H1 (cell line): ENCODE data around the gene SNRPE. TPM values are rescaled to one million over a fixed set of nuclear protein-coding genes. Genes with fewer than 3 reads are reported as not detected.

Source experiments
- CTCF ChIA-PET: fragments of 300-600 bp; sonication (Branson Sonifier 250); formaldehyde crosslinking; loops from one replicate; lab custom pipeline; 2021; ENCODE audit not compliant: partially characterized antibody; lab: Charles Lee
- POLR2A ChIA-PET: fragments of 300-600 bp; sonication (Branson Sonifier 250); formaldehyde crosslinking; loops from one replicate; lab custom pipeline; 2021; ENCODE audit warnings: inconsistent platforms; ENCODE audit not compliant: partially characterized antibody; lab: Charles Lee
- DNase-seq, 2 experiments: peaks; one replicate each; pipeline versions ENCODE4 v3.0.0 to v3.0.0-alpha.2; 2010 to 2022; ENCODE audit warnings: low spot score in 2 of 2, low read depth in 1 of 2, mixed read lengths in 1 of 2
- FAIRE-seq: peaks from 2 replicates; lab custom pipeline; 2011; peaks lifted over from hg19 to GRCh38; lab: Jason Lieb, UNC
- H2AFZ ChIP-seq: 2 replicates; pipeline ENCODE4 v1.8.1; 2012; ENCODE audit warnings: low read length, inconsistent platforms
- H2AK5ac ChIP-seq: 2 replicates; pipeline ENCODE4 v1.6.1; 2013; ENCODE audit warnings: low read depth, low read length
- H2BK120ac ChIP-seq: replicated peaks from 2 replicates; pipeline ENCODE3; 2013; ENCODE audit warnings: low read depth, low read length, inconsistent platforms
- H2BK12ac ChIP-seq: 2 replicates; pipeline ENCODE4 v1.6.1; 2013; ENCODE audit warnings: low read depth, low read length
- H2BK15ac ChIP-seq: 2 replicates; pipeline ENCODE4 v1.6.1; 2013; ENCODE audit warnings: low read length
- H2BK20ac ChIP-seq: 2 replicates; pipeline ENCODE4 v1.6.1; 2013; ENCODE audit warnings: low read length
- H2BK5ac ChIP-seq: 2 replicates; pipeline ENCODE4 v1.6.1; 2013; ENCODE audit warnings: low read depth, low read length
- H3K14ac ChIP-seq: 2 replicates; pipeline ENCODE4 v1.6.1; 2013; ENCODE audit warnings: inconsistent platforms; ENCODE audit not compliant: insufficient read length
- H3K18ac ChIP-seq: 2 replicates; pipeline ENCODE4 v1.6.1; 2013; ENCODE audit warnings: low read length; ENCODE audit errors: extremely low read depth
- H3K23ac ChIP-seq: 2 replicates; pipeline ENCODE4 v1.6.1; 2013; ENCODE audit warnings: inconsistent platforms; ENCODE audit not compliant: insufficient read length
- H3K23me2 ChIP-seq: 2 replicates; pipeline ENCODE4 v1.6.1; 2013; ENCODE audit warnings: low read depth, low read length
- H3K27ac ChIP-seq: 2 replicates; pipeline ENCODE4 v1.6.1; 2011; ENCODE audit warnings: low read depth, low read length, inconsistent platforms
- H3K27me3 ChIP-seq, 4 experiments: replicated peaks in 1 of 4; 1 replicate in 1 of 4; 2 replicates in 3 of 4; pipeline versions ENCODE4 v1.6.1 to v1.8.1; 2011 to 2013; ENCODE audit warnings: low read length in 3 of 4, mild to moderate bottlenecking in 3 of 4, inconsistent platforms in 2 of 4, mixed read lengths in 2 of 4, moderate library complexity in 1 of 4; ENCODE audit not compliant: control insufficient read depth in 3 of 4, insufficient read depth in 3 of 4; ENCODE audit errors: extremely low read depth in 1 of 4
- H3K36me3 ChIP-seq, 4 experiments: 2 replicates each; pipeline versions ENCODE4 v1.6.1 to v1.8.1; 2011 to 2013; ENCODE audit warnings: mild to moderate bottlenecking in 4 of 4, low read length in 3 of 4, moderate library complexity in 2 of 4, control low read depth in 1 of 4, inconsistent platforms in 1 of 4; ENCODE audit not compliant: insufficient read depth in 4 of 4, control insufficient read depth in 2 of 4
- H3K4ac ChIP-seq: replicated peaks from 2 replicates; pipeline ENCODE3; 2013; ENCODE audit warnings: low read length, low read depth, mixed read lengths, inconsistent platforms; ENCODE audit not compliant: insufficient read length
- H3K4me1 ChIP-seq, 4 experiments: replicated peaks in 1 of 4; 1 replicate in 1 of 4; 2 replicates in 3 of 4; pipeline versions ENCODE4 v1.6.1 to v1.8.1; 2011 to 2013; ENCODE audit warnings: low read length in 3 of 4, inconsistent platforms in 2 of 4, mixed read lengths in 1 of 4; ENCODE audit not compliant: insufficient read depth in 4 of 4, control insufficient read depth in 3 of 4
- H3K4me2 ChIP-seq, 2 experiments: 2 replicates each; pipeline versions ENCODE4 v1.6.1 to v1.8.1; 2011 to 2013; ENCODE audit warnings: low read depth in 2 of 2, low read length in 2 of 2, control low read depth in 1 of 2, inconsistent platforms in 1 of 2, mild to moderate bottlenecking in 1 of 2; ENCODE audit not compliant: insufficient read depth in 1 of 2
- H3K4me3 ChIP-seq, 4 experiments: fragments of 200-600, 300-600 bp in 1 of 4; sonication (generic), shearing (Covaris generic), sonication (Bioruptor Twin) in 1 of 4; 2 replicates each; pipeline versions ENCODE4 v1.5.1 to v1.8.1; 2011 to 2016; ENCODE audit warnings: low read length in 4 of 4, low read depth in 3 of 4, control low read depth in 2 of 4, inconsistent platforms in 2 of 4, mild to moderate bottlenecking in 2 of 4, mixed read lengths in 1 of 4, moderate library complexity in 1 of 4; ENCODE audit not compliant: insufficient read depth in 2 of 4; ENCODE audit errors: extremely low read depth in 1 of 4
- H3K56ac ChIP-seq: replicated peaks from 2 replicates; pipeline ENCODE3; 2013; ENCODE audit warnings: low read depth, mild to moderate bottlenecking, mixed read lengths, low read length, inconsistent platforms; ENCODE audit not compliant: insufficient read length
- H3K79me1 ChIP-seq: 2 replicates; pipeline ENCODE4 v1.6.1; 2013; ENCODE audit warnings: low read depth, low read length, control low read depth
- H3K79me2 ChIP-seq, 2 experiments: 2 replicates each; pipeline versions ENCODE4 v1.6.1 to v1.8.1; 2012 to 2013; ENCODE audit warnings: low read length in 2 of 2, mild to moderate bottlenecking in 2 of 2, inconsistent platforms in 1 of 2; ENCODE audit not compliant: insufficient read depth in 2 of 2, control insufficient read depth in 1 of 2
- H3K9ac ChIP-seq, 4 experiments: replicated peaks in 1 of 4; 1 replicate in 1 of 4; 2 replicates in 3 of 4; pipeline versions ENCODE4 v1.6.1 to v1.8.1; 2011 to 2013; ENCODE audit warnings: low read depth in 3 of 4, low read length in 3 of 4, control low read depth in 2 of 4, mild to moderate bottlenecking in 2 of 4, moderate library complexity in 2 of 4, inconsistent platforms in 1 of 4; ENCODE audit errors: extremely low read depth in 1 of 4
- H3K9me3 ChIP-seq, 2 experiments: 2 replicates each; pipeline versions ENCODE4 v1.6.1 to v1.8.1; 2012 to 2013; ENCODE audit warnings: mild to moderate bottlenecking in 2 of 2, moderate library complexity in 2 of 2, control low read depth in 1 of 2, inconsistent platforms in 1 of 2, low read depth in 1 of 2, low read length in 1 of 2, mixed read lengths in 1 of 2; ENCODE audit not compliant: insufficient read depth in 2 of 2
- H4K20me1 ChIP-seq, 2 experiments: replicated peaks in 1 of 2; 2 replicates each; pipeline versions ENCODE3 to v1.8.1; 2011 to 2013; ENCODE audit warnings: inconsistent platforms in 2 of 2, low read length in 2 of 2, mild to moderate bottlenecking in 1 of 2; ENCODE audit not compliant: insufficient read depth in 2 of 2, control insufficient read depth in 1 of 2
- H4K5ac ChIP-seq: 2 replicates; pipeline ENCODE4 v1.6.1; 2013; ENCODE audit warnings: low read length, low read depth, mixed read lengths, inconsistent platforms; ENCODE audit not compliant: insufficient read length
- H4K8ac ChIP-seq: 2 replicates; pipeline ENCODE4 v1.8.0; 2013; ENCODE audit warnings: mild to moderate bottlenecking, moderate library complexity, low read length, inconsistent platforms; ENCODE audit not compliant: insufficient read depth; ENCODE audit errors: extremely low read depth
- H4K91ac ChIP-seq: replicated peaks from 2 replicates; pipeline ENCODE3; 2013; ENCODE audit warnings: low read length, mixed read lengths, inconsistent platforms; ENCODE audit not compliant: insufficient read length
- GABPA ChIP-seq: IDR thresholded peaks from 2 replicates; pipeline ENCODE4 v1.6.1; 2011; ENCODE audit warnings: mild to moderate bottlenecking, low read length, moderate library complexity, borderline replicate concordance; ENCODE audit not compliant: insufficient read depth
- WGBS, 2 experiments: shearing (Covaris generic) in 1 of 2; methylation state at CpG; one replicate each; pipeline versions ENCODE4 v1.1.6 to v1.1.7; 2013 to 2015; ENCODE audit warnings: low lambda C conversion rate in 2 of 2, mixed read lengths in 2 of 2, inconsistent platforms in 1 of 2, low coverage in 1 of 2, missing lambda C conversion rate in 1 of 2; ENCODE audit not compliant: insufficient replicate concordance in 2 of 2, insufficient coverage in 1 of 2, insufficient read length in 1 of 2; ENCODE audit errors: extremely low coverage in 1 of 2, missing lambda C conversion rate in 1 of 2; 5-methylcytosine and 5-hydroxymethylcytosine counted together
- polyA plus RNA-seq, 7 experiments: library from polyadenylated mRNA; depleted of rRNA in 3 of 7; stranded (reverse) in 5 of 7; unstranded in 2 of 7; fragments of >200 nt in 5 of 7; fragments of 200-250 nt in 2 of 7; gene quantifications; 1 replicate in 5 of 7; 2 replicates in 1 of 7; 4 replicates in 1 of 7; pipeline versions ENCODE4 v1.2.1 to v1.2.3, GENCODE V29; 2011 to 2013; ENCODE audit warnings: missing spikeins in 2 of 7, mixed read lengths in 2 of 7
- total RNA-seq: library from RNA; stranded (reverse); fragmentation: NEBNext Ultra II Directional; extraction: Animal tissue kit (Norgen Biotek cat#: 25700); gene quantifications from 2 replicates; pipeline ENCODE4 v1.2.1, GENCODE V29; 2021

SNRPE gene
- total and polyA plus RNA-seq, 2 of the 8 experiments (the other 6 are each of a cell fraction or from before 2014, with no cell fraction given): 416 to 461 TPM

DNA sequence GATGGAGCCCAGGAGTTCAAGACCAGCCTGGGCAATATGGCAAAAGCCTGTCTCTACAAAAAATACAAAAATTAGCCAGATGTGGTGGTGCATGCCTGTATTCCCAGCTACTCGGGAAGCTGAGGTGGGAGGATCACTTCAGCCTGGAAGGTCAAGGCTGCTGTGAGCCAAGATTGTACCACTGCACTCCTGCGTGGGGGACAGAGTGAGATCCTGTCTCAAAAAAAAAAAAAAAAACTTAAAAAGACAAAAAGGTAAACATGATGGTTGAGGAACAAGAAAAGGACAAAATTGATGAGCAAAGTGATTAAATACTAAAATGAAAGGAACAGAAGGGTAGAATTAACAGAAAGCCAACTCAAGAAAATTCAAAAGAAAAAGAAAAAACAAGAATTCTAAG is 30.6 kb downstream of the SNRPE start:
- no peak for TF ChIP-seq GABPA
- no peaks in the 10 kb centered on the region for H3K4me1 ChIP-seq
- H3K79me1 ChIP-seq: no peaks in the 10 kb centered on the region
- H3K9ac ChIP-seq: no peak overlapping the region
- peaks cover 4 to 9% of the 10 kb centered on the region in 2 experiments; a peak in 2 of 4 replicates for H3K9me3 ChIP-seq
- POLR2A ChIA-PET: interaction anchor here (1.1 to 1.4 kb wide), 2 partner anchors 20 to 188 kb away, joined by 3 to 4 read pairs; no protein-coding TSS in a partner anchor
- CTCF ChIA-PET: interaction anchor here (1.1 to 1.4 kb wide), 2 partner anchors 21 to 249 kb away, joined by 3 to 4 read pairs; no protein-coding TSS in a partner anchor
- no peak overlapping the region for H3K56ac ChIP-seq
- no peak overlapping the region for H3K18ac ChIP-seq
- no peak for DNase-seq
- no peak overlapping the region for H2BK120ac ChIP-seq
- WGBS, 2 experiments: 94% methylated on average over 2 of the region's 2 CpGs; no CpG with 5 or more reads in 1 of the 2 experiments
- no peaks in the 10 kb centered on the region for H4K20me1 ChIP-seq
- H4K5ac ChIP-seq: no peak overlapping the region
- H3K27me3 ChIP-seq: no peaks in the 10 kb centered on the region
- no peak overlapping the region for H4K8ac ChIP-seq
- H3K4ac ChIP-seq: no peak overlapping the region
- no peak overlapping the region for H2BK12ac ChIP-seq
- H2AFZ ChIP-seq: no peak overlapping the region
- H3K36me3 ChIP-seq: no peaks in the 10 kb centered on the region; a peak in 1 of 8 replicates
- H3K27ac ChIP-seq: no peak overlapping the region
- no peaks in the 10 kb centered on the region for H3K23me2 ChIP-seq
- no peak overlapping the region for H3K14ac ChIP-seq
- H2BK5ac ChIP-seq: no peak overlapping the region
- H2BK20ac ChIP-seq: no peak overlapping the region
- no peak for FAIRE-seq
- no peak overlapping the region for H3K4me2 ChIP-seq
- no peak overlapping the region for H3K4me3 ChIP-seq
- H2AK5ac ChIP-seq: no peak overlapping the region
- H3K79me2 ChIP-seq: no peaks in the 10 kb centered on the region
- no peak overlapping the region for H2BK15ac ChIP-seq
- H4K91ac ChIP-seq: no peak overlapping the region
- H3K23ac ChIP-seq: no peak overlapping the region
